Chondrocyte (in vitro differentiated cells): ENCODE data around the gene ZNF766. TPM values are rescaled to one million over a fixed set of nuclear protein-coding genes. Genes with fewer than 3 reads are reported as not detected.
A peak's percentile ranks its signal among the peaks of the same experiment; 100 is the strongest.
"Not testable (repeated sequence)": the region's sequence is repeated elsewhere in the genome, so short reads cannot be mapped to it uniquely, and the experiment has no call there.

Experiments
- DNase-seq: peaks from one replicate; pipeline ENCODE4 v3.0.0; 2021; ENCODE audit warnings: mixed read lengths, low spot score
- H3K27ac Mint-ChIP-seq: one replicate; pipeline ENCODE4 v1.8.0; 2021; ENCODE audit warnings: mild to moderate bottlenecking, moderate library complexity, mixed read lengths; ENCODE audit not compliant: unreplicated experiment
- H3K27me3 Mint-ChIP-seq: 2 replicates; pipeline ENCODE4 v1.8.0; 2021; ENCODE audit warnings: low read depth, mixed read lengths
- H3K36me3 Mint-ChIP-seq: 2 replicates; pipeline ENCODE4 v1.8.0; 2021; ENCODE audit warnings: low read depth, mixed read lengths
- H3K4me1 Mint-ChIP-seq: 2 replicates; pipeline ENCODE4 v1.8.0; 2021; ENCODE audit warnings: low read depth, mild to moderate bottlenecking, mixed read lengths
- H3K4me3 Mint-ChIP-seq: one replicate; pipeline ENCODE4 v1.8.0; 2021; ENCODE audit warnings: mild to moderate bottlenecking, moderate library complexity, mixed read lengths; ENCODE audit not compliant: unreplicated experiment
- H3K9me3 Mint-ChIP-seq: 2 replicates; pipeline ENCODE4 v1.8.0; 2021; ENCODE audit warnings: low read depth, mixed read lengths
- total RNA-seq: library from RNA; stranded (reverse); gene quantifications from 3 replicates; pipeline ENCODE4 v1.2.1, GENCODE V29; 2021
- TF ChIP-seq, protein P1 (sequence below): fragments of 200-600 bp; sonication (generic); IDR thresholded peaks from 2 replicates; pipeline ENCODE4 v1.5.0; 2021; ENCODE audit warnings: antibody characterized with exemption, mild to moderate bottlenecking, moderate library complexity

ZNF766 gene
- total RNA-seq, 1 donor from 2014 or later, result 13.9 TPM

DNA sequence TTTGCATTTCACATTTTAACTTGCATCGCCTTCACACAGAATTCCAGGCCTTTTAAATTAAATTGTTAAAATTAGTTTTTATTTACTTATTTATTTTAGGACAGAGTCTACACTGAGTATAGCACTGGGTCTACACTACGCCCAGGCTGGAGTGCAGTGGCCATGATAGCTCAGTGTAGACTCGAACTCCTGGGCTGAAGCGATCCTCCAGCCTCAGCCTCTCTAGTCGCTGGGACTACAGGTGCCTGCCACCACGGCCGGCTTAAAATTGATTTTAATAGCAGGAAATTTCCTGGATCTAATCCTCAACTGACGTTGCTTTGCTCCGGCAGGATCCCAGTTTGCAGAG, 66.4 kb downstream of the ZNF766 start:
- no peak for DNase-seq
- peak overlapping the region; percentile 89 for H3K27ac Mint-ChIP-seq

DNA sequence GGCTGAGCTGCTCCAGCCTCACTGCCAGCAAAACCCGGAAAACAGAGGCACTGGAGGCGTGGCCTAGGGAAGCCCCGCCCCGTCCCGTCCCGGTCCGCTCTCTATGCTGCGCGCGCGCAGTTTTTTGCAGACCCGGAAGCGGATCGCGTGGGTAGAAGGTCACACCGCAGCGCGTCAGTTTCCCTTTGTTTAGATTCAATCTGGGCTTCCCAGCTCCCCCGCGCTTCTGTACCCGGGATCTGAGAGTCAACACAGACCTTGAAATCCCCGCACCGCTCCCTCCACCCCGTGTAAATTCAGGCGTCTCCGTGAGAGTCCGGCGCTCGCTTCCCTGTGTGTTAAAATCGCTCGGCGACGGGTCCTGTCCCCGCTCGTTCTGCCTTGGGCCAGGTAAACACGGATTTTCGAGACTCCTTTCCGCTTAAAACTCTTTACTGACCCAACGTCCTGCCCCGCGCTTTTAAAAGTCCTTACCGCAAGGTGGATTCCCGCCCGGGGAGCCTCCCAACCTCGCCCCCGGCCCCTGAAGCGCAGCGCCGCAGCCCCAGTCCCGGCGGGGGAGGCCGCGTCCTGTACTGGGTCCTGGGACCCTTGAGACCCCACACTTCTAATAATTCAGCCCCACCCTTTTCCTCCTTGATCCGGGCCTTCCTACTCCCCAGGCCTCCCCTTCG, 66.9 kb downstream of the ZNF766 start, which contains the start of gene ZNF610:
Gene ZNF610 (plus strand): TSS at position 127 of the 674 bp plus-strand sequence. CDS start 12,930 bp downstream, outside the sequence.
- TF ChIP-seq, protein P1, sequence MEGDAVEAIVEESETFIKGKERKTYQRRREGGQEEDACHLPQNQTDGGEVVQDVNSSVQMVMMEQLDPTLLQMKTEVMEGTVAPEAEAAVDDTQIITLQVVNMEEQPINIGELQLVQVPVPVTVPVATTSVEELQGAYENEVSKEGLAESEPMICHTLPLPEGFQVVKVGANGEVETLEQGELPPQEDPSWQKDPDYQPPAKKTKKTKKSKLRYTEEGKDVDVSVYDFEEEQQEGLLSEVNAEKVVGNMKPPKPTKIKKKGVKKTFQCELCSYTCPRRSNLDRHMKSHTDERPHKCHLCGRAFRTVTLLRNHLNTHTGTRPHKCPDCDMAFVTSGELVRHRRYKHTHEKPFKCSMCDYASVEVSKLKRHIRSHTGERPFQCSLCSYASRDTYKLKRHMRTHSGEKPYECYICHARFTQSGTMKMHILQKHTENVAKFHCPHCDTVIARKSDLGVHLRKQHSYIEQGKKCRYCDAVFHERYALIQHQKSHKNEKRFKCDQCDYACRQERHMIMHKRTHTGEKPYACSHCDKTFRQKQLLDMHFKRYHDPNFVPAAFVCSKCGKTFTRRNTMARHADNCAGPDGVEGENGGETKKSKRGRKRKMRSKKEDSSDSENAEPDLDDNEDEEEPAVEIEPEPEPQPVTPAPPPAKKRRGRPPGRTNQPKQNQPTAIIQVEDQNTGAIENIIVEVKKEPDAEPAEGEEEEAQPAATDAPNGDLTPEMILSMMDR, result peak; percentile 20
- Mint-ChIP-seq H3K36me3 (peaks cover 21% of the 10 kb centered on the region), H3K27me3 (no peaks in the 10 kb centered on the region), H3K9me3 (peaks cover 25% of the 10 kb centered on the region), H3K4me1 (peaks cover 13% of the 10 kb centered on the region), H3K27ac (peak within 1 kb of the TSS; percentile 89), H3K4me3 (peak within 1 kb of the TSS; percentile 91)
- peak; percentile 94 for DNase-seq

More for the DNA sequence above, 66.4 kb downstream of the ZNF766 start:
- peaks cover 30% of the 10 kb centered on the region for H3K9me3 Mint-ChIP-seq
- TF ChIP-seq, protein P1, result no peak
- peaks cover 13% of the 10 kb centered on the region for H3K4me1 Mint-ChIP-seq
- H3K27me3 Mint-ChIP-seq, result no peaks in the 10 kb centered on the region
- peak overlapping the region; percentile 91 for H3K4me3 Mint-ChIP-seq
- peaks cover 21% of the 10 kb centered on the region for H3K36me3 Mint-ChIP-seq

DNA sequence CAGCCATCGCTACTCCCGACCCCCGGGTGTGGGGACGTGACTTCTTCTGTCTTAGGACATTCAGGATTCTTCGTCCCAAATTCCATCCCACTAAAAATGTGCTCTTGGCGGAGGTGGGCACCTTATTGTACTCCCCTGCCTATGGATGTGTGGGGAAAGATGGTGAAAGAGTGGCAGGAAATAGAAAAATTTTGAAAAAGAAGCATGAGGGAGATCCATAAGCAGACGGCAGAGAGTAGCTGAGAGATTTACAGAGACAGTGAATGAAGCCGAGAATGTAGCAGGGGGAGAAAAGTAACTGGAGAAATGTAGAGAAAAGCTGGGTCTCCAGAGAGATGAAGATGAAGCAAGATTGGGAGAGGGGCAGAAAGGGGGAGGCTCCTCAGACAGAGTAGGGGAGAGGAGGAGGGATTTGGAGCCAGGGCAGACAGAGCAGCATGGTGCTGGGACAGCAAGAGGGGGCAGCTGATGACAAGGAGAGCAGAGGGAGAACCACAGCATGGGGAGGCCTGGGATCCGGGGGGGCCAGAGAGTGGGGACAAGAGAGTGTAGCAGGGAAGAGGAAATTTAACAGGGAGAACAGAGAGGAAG, 67.5 kb downstream of the ZNF766 start:
- Mint-ChIP-seq H3K27ac (peak overlapping the region; percentile 89), H3K27me3 (no peaks in the 10 kb centered on the region), H3K36me3 (peaks cover 18% of the 10 kb centered on the region), H3K9me3 (peaks cover 19% of the 10 kb centered on the region), H3K4me3 (peak overlapping the region; percentile 91), H3K4me1 (peaks cover 13% of the 10 kb centered on the region)
- TF ChIP-seq, protein P1, result no peak
- DNase-seq, result no peak

DNA sequence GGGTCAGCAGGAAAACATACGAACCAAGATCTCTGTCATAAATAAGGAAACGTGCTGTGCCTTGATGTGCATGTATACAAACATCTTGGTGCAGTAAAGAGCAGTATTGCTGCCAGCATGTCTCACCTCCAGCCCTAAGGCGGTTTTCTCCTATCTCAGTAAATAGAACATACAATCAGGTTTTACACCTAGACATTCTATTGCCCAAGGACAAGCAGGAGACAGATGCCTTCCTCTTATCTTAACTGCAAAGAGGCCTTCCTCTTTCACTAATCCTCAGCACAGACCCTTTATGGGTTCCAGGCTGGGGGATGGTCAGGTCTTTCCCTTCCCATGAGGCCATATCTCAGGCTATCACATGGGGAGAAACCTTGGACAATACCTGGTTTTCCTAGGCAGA, 69.6 kb downstream of the ZNF766 start:
- Mint-ChIP-seq H3K4me1 (peaks cover 13% of the 10 kb centered on the region), H3K36me3 (peaks cover 11% of the 10 kb centered on the region)
- H3K27me3 Mint-ChIP-seq, DNase-seq, H3K9me3 Mint-ChIP-seq, H3K27ac Mint-ChIP-seq, H3K4me3 Mint-ChIP-seq: not testable (repeated sequence)

DNA sequence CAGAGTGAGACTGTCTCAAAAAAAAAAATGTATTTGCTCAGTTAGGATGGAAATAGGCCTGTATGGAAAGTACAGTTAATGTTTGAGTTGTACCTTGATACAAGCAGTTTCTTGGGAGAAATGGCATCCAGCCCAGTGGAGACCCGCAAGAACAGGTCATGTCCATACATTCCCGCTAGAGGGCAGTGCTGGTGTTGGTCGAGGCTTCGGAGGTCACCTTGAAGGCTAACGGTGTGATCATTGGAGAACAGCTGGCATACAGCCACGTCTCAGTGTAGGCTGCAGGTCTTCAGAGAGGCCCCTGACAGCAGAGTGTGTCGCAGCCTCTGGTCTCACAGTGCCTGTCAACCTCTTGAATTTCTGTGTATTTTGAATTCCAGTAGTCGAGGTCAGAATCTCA, 74.2 kb downstream of the ZNF766 start:
- H3K4me3 Mint-ChIP-seq, result no peak overlapping the region
- TF ChIP-seq, protein P1, result peak; percentile 69
- H3K4me1 Mint-ChIP-seq, result no peaks in the 10 kb centered on the region
- H3K27me3 Mint-ChIP-seq, result no peaks in the 10 kb centered on the region
- H3K27ac Mint-ChIP-seq, result no peak overlapping the region
- H3K36me3 Mint-ChIP-seq, result peaks cover 15% of the 10 kb centered on the region
- DNase-seq, result no peak
- peaks cover 6% of the 10 kb centered on the region for H3K9me3 Mint-ChIP-seq

DNA sequence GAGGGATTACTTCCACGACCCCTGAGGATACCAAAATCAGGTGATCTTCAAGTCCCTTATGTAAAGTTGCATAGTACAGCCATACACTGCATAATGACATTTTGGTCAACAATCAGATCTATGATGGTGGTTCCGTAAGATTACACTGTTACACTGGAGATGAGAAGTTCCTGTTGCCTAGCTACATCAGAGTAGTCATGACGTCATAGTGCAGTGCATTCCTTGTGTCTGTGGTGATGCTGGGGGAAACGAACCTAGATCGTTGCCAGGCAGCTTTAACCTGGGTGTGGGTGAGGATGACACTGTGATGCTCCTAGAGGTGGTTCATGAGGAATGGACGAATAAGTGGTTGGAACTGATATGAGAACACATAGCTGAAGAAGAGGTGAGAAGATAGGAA, 75.8 kb downstream of the ZNF766 start:
- H3K36me3 Mint-ChIP-seq, result peaks cover 24% of the 10 kb centered on the region
- TF ChIP-seq, protein P1, result no peak
- no peaks in the 10 kb centered on the region for H3K4me1 Mint-ChIP-seq
- DNase-seq, result no peak
- no peaks in the 10 kb centered on the region for H3K27me3 Mint-ChIP-seq
- H3K9me3 Mint-ChIP-seq, result peaks cover 8% of the 10 kb centered on the region
- no peak overlapping the region for H3K4me3 Mint-ChIP-seq
- H3K27ac Mint-ChIP-seq, result no peak overlapping the region
